ENCODE data around the gene PLPP7.
"Not testable (repeated sequence)": the region's sequence is repeated elsewhere in the genome, so short reads cannot be mapped to it uniquely, and the experiment has no call there.

Gene PLPP7

GRCh38 chr9:131270171-131271015 is 19.1 kb upstream of the PLPP7 start:
- FAIRE-seq, result no peak

GRCh38 chr9:131271016-131271273 is 18.6 kb upstream of the PLPP7 start:
- FAIRE-seq, result not testable (repeated sequence)

GRCh38 chr9:131271506-131271931 is 18.0 kb upstream of the PLPP7 start:
- no peak for FAIRE-seq

GRCh38 chr9:131272212-131272611 is 17.3 kb upstream of the PLPP7 start:
- FAIRE-seq, result no peak

DNA sequence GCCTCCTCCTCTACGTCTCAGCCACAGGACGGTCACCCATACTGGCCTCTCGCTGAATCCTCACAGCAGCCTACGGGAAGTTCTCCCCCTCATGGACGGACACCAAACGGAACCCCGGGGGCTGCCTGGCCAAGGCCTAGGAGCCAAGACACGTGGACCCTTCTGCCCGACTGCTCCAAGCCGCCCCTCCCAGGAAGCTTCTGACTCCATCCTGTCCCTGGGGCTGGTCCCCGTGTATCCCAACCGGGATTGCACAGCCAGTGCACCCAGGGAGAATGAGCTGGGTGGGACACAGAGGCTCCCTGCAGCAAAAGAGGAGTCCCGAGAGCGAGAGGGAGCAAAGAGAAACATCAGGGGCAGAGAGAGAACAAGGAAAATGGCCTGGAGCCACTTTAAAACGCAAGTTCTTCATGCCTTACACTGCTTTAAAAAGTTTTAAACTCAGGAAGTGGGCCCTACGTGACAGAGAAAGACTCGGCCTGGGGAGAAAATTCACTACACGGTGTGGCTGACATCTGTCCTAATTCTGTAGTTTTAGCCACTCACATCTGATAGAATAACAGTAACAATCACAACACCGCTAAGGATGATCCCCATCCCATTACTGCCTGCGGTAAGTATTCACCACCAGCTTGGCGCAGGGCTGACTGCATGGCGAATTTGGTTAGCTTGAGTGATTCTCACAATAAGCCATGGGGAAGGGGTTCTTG is 16.2 kb upstream of the PLPP7 start:
- no peak for FAIRE-seq

DNA sequence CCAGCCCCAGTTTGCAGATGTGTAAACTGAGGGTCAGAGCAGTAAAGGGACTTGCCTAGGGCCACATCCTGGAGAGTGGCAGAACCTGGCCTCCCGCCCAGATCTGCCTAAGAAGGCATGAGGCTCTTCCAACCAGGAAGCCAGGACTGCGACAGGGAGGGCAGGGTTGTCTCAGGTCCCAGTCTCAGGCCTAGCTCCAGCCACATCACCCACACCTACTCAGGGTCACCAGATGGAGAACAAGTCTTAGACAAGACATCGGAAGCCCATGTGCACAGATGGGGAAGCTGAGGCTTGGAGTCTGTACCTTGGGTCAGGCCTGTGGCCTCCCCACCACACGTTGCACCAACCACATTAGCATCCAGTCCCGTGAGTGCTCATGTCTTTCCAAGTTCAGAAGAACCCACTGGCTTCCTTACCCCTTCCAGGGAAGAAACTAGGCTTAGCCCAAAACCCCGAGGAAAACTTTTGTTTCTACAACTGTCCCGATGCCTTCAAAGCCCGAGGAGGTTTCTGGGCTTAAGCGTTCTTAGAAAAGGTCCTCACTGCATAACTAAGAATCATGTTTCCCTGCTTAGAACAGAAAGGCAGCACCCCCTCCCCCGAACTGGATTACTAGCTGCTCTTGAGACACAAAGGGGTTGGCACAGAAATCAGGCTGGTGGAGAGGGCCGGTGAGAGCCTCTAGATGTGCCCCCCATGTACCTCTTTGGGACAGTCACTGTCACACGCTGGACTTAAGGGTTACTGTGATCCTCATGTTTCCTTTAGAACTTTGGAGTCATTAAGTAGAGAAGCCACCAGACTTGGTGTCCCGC is 15.5 kb upstream of the PLPP7 start:
- FAIRE-seq, result no peak

DNA sequence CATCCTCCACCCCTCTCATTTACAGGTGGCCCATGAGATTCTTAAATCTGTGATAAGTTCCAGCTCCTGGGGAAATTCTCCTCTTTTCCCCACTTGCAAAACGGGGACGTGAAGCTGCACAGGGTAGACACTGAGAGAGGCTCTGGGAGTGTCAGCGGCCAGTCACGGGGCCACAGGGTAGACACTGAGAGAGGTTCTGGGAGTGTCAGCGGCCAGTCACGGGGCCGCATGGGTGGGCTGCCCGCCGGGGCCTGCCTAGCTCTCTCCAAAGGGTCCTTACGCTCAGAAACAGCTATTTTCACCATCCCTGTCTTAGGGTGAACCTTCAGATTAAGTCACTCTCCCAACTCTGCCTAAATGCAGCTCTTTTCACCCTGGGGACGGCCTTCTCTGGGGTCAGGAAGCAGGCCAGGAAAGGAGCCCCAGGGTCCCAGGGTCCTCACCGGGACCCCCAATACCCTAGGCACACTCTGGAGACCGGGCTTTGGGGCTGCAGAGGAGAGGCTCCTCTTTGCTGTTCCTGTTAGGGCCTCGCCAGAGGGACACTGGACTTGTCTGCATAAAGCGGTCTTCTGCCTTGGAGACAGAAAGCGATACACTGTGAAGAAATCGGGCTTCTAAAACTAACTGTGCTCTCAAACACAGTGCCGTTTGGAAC is 14.7 kb upstream of the PLPP7 start:
- FAIRE-seq, result no peak

GRCh38 chr9:131275332-131276093 is 14.0 kb upstream of the PLPP7 start:
- FAIRE-seq, result no peak

- no peak for FAIRE-seq
Observed at GRCh38 chr9:131276094-131276888, 13.2 kb upstream of the PLPP7 start, which contains the start of gene FAM78A. Gene FAM78A (minus strand): TSS chr9:131276510. CDS start chr9:131276179, 331 bp downstream.

DNA sequence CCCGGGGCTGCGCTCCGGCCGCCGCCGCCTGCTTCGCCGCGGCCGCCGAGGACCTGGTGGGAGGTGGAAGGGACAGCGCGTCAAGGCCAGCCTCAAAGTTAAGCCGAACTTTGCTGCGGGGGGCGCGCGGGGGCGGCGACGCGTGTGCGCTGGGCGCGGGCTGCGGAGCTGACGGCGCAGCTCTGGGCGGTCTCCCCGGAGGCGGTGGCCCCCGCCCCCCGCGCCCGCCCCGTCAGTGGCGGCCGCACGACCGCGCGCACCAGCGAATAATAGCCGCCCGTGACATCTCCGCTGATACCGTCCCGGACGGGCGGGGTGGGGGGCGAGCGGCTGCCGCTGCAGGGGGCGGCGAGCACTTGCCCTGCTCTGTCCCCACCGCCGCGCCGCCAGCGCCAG is 12.6 kb upstream of the PLPP7 start:
- FAIRE-seq, result no peak

- FAIRE-seq, result no peak
Observed at GRCh38 chr9:131277287-131277909, 12.1 kb upstream of the PLPP7 start.

DNA sequence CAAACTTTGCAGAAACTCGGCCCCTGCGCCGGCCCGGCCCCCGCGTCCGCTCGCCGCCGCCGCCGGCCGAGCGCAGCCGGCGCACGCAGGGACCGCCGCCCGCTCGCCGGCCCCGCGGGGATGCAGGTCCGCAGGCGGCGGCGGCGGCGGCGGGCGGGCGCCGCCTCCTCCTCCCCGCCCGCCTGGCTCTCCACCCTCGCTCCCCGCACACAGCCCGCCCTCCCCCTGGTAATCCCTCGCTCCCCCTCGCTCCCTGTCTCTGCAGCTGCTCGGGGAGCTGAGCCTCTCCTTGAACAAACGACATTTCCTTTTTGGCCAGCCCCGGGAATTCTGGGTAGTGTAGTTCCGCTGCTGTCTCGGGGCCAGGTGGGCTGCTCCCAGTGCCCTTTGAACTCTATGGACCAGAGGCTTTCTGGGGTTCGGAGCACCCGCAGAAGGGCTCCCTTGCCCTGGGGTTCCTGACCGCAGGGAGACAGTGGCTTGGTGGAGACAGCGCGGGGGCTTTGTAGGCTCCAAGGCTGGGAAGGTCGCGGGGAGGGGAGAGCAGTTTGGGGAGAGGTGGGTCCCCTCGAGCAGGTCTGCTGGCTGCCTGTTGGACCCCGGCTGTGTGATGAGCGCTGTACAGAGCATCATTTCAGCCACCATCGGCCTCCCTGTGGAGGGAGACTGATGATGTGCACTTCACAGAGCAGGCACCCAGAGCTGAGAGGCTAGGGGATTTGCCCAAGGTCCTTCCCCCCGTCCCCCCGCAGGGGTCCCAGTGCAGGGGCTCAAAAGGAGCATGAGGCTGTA is 11.4 kb upstream of the PLPP7 start:
- no peak for FAIRE-seq

GRCh38 chr9:131278702-131279111 is 10.8 kb upstream of the PLPP7 start:
- no peak for FAIRE-seq

DNA sequence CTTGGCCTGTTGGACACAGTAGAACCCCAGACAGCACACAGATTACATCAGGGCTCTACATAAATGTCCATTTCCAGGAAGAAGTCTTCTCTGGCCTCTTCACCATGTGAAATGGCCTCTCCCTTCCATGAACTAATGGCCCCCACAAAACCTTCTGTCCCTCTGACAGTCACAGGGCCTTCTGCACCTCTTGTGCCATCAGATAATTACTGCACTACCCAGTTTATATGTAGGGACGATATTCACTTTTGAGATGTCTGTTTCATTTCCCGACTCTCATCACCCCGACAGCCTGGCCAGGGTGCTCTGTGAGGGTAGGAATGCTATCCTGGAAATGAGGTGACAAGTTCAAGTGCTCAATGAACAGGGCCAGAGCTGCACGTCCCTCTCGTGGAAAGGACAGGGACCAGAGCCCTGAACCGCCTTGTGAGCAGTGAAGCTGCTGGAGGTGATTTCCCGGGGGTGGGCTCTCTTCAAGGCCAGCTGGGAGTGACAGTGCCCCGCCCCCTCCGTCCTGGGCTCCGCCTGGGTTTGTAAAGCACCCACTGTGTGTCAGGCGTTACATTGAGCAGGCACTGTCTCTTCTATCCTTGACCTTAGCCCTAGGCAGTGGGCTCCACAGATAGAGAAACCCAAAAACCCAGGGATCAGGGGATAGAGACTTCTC is 10.2 kb upstream of the PLPP7 start:
- no peak for FAIRE-seq

- FAIRE-seq, result no peak
Observed at GRCh38 chr9:131279863-131280570, 9.5 kb upstream of the PLPP7 start.

GRCh38 chr9:131280660-131281059 is 8.9 kb upstream of the PLPP7 start:
- no peak for FAIRE-seq

DNA sequence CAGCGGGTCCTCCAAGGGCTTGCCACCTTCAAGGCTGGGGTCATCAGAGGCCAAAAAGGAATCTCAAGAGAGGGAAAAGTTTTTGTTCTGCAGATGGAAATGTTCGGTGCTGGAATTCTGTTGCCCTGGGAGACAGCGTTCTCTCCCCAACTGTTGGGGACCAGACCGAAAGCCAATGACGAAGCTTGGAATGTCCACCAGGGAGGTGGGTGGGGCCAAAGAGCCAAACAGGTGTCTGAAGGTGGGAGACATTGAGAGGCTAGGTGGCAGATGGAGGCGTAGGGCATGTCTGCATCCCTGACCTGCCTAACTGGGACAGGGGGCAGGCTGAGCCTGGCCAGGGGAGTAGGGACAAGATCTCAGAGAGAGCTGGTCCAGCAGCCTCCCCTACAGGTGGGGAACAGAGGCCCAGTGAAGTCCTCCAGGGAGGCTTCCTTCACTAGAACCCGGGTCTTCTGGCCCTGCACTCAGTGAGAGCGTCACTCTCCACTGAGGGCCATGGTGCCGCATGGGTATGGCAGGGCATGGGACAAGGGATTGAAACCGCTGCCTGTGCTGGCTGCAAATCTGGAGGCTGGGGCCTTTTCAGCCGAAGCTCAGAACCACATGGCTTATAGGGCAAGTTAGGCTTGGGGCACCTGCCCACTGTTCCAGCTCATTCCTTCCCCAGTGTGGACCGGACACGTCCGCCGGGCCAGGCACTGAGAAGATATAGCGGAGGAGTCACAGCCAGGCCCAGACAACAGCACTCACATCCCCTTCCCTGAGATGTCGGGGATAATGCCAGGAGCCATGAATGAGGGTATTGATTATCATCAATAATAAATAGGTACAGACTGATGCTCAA is 8.2 kb upstream of the PLPP7 start:
- FAIRE-seq, result no peak

DNA sequence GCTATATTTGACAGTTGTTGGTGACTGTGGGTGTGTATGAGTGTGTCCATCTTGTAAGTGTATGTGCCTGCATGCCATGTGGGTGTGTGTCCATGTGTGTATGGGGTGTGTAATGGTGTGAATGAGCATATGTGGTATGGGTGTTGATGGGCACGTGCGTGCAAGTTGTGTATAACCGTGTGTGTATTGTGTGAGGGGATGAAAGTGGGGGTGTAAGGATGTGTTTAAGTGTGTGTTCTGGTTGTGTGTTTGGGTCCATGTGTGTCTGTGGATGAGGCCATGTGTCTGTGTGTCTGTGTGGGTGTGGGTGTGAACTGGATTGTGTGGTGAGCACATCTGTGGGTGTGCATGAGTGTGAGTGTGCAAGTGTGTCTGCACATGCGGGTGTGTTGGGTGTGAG is 7.3 kb upstream of the PLPP7 start:
- no peak for FAIRE-seq

Measured in G401.6 (cell line).